ENCODE measurements around the gene ZNHIT3.
A peak's percentile ranks its signal among the peaks of the same experiment; 100 is the strongest.

Gene ZNHIT3

GRCh38 chr17:36515837-36516236 lies 29.4 kb downstream of the ZNHIT3 start:
- no peak for DNase-seq

GRCh38 chr17:36523113-36523512 lies 36.6 kb downstream of the ZNHIT3 start:
- no peak for DNase-seq

GRCh38 chr17:36524428-36524876 lies 38.0 kb downstream of the ZNHIT3 start:
- no peak for DNase-seq

DNA sequence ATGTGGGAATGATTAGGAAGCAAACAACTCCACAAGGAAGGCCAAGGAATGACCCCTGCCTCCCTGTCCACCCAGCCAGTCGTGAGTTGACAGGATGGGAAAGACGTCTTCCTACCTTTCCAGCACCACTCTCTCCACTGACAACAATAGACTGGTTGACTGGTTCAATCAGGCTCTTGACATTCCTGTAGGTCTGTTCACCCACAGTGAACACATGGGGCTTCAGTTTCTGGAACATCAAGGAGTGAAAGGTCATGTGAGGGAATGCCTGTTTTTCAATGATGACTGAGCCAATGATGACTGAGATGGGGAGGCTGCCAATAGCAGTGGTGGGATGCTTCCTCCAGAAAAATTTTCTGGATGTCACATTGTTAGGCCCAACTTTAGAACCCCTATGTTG lies 38.6 kb downstream of the ZNHIT3 start:
- no peak for DNase-seq

GRCh38 chr17:36525888-36526287 lies 39.4 kb downstream of the ZNHIT3 start:
- DNase-seq = no peak

DNA sequence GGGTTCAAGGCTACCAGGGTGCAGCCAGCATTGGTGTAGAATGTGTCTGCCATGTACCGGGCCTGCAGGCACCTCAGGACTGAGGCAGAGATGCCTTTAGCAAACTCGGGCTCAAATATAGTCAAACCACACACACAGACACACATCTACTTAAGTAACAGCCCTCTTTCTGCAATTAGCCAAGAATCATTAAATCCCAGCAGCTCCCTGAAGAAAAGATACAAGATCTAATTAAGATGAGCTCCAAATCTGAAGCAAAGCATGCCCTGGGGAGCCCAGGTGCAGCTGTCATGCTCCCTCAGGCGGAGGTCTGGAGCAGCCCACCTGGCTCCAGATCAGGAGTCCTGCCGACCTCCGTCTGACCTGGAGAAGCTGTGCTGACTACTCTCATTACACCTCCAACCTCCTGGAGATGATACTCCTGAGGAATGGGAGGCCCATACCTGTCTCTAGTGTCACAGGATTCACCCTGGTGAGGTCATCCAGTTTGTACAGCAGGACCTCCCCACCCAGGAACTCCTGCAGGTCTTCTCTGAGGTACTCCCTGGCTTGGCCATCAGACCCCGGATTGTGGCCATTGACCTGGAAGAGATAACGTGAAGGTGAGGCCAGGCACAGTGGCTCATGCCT lies 41.3 kb downstream of the ZNHIT3 start:
- no peak for DNase-seq

DNA sequence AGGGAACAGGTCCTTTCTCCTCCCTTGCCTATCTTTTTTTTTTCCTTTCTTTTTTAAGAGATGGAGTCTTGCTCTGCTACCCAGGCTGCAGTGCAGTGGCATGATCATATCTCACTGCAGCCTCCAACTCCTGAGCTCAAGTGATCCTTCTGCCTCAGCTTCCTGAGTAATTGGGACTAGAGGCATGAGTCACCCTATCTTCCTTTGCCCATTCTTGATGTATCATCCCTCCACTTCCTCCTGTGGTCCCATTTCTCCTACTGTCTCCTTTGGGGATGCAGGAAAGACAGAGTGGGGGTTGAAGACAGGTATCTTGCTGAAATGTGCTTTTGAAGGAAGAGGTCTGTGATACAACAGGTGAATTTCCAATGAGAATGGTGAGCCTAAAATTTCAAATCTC lies 42.6 kb downstream of the ZNHIT3 start:
- no peak for DNase-seq

DNA sequence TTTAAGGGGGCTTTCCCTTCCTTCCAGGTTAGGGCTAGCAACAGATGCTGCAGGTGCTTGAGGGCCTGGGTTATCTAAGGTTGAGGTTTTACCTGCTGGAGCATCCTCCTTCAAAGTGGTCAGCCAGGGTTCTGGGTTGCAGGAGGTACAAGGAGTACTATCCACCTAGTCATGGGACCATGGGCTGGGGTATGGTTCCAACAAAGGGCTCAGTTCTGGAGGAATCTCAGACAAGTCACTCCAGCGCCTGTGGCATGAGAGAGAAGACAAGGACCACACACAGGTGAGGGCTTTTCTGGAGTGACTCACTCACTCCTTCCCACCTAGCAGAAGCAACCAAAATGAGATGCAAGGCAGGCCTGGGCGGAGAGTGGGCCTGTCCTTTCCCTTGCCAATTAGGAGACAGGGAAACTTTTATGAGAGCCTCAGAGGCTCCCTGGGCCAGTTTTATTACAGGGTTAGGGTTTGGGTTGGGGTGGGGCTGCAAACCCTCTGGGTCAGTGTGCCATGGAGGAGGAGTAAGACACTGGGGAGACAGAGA lies 46.0 kb downstream of the ZNHIT3 start:
- DNase-seq = no peak

- peak; percentile 44 for DNase-seq
These were observed 47.7 kb downstream of the ZNHIT3 start for GRCh38 chr17:36533935-36534839.

GRCh38 chr17:36534840-36535668 lies 48.6 kb downstream of the ZNHIT3 start, which contains the start of the genes MYO19 and PIGW:
Gene MYO19, minus strand, starts transcription at chr17:36534868. Its CDS starts 2,330 bp downstream, at chr17:36532538.
Gene PIGW, plus strand, starts transcription at chr17:36534987. Its CDS starts 2,115 bp downstream, at chr17:36537102.
- DNase-seq = peak; percentile 80

GRCh38 chr17:36535669-36536081 lies 49.2 kb downstream of the ZNHIT3 start:
- DNase-seq = no peak

DNA sequence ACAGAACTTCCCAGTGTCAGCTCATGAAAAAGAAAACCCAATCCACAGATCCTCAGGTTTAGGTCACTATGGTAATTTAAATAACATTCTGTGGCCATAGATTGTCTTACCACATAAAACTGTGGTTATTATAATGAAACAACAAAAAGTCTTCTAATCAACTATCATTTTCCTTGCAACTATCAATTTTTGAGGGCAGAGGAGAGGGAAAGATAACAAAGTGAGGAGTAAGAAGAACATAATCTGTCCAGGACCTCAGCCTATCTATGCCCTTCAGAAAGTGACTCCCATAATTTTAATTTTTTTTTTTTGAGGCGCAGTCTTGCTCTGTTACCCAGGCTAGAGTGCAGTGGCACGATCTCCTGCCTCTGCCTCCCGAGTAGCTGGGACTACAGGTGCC lies 54.2 kb downstream of the ZNHIT3 start:
- DNase-seq = no peak

GRCh38 chr17:36542755-36543154 lies 56.3 kb downstream of the ZNHIT3 start:
- DNase-seq = no peak

GRCh38 chr17:36544044-36544306 lies 57.5 kb downstream of the ZNHIT3 start:
- no peak for DNase-seq

- peak; percentile 88 for DNase-seq
These were observed 58.0 kb downstream of the ZNHIT3 start, which contains the start of gene GGNBP2 for GRCh38 chr17:36544307-36545076. Gene GGNBP2, plus strand, starts transcription at chr17:36544919. Its CDS starts 806 bp downstream, at chr17:36545725.

DNA sequence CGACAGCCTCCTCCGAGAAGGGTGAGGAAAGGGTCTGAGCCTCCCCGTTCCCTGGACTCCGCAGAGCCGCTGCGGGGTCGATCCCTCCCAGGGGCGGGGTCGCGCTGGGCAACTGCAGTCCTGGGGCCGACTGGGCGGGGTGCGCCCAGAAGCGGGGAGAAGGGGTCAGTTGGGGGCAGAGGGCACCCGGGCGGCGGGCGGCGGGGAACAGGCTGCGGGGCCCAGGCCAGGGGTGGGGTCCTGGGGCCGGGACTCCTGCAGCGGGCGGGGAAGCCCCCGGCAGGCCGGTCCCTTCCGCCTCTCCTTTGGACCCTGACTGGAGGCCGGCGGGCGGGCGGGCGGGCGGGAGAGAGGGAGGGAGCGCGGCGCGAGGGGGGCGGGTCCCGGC lies 58.6 kb downstream of the ZNHIT3 start:
- no peak for DNase-seq
